Left ventricle myocardium inferior (tissue), 1 donor: ENCODE results near the gene SPIN1. TPM values are rescaled to one million over a fixed set of nuclear protein-coding genes. Genes with fewer than 3 reads are reported as not detected.

Experiments
- DNase-seq: peaks from one replicate; pipeline ENCODE4 v3.0.0-alpha.2; 2020
- H3K27ac ChIP-seq: fragments of 200-600 bp; replicated peaks from 2 replicates; pipeline ENCODE4 v1.8.0; 2021
- H3K27me3 ChIP-seq: fragments of 200-600 bp; 2 replicates; pipeline ENCODE4 v1.8.0; 2021; ENCODE audit warnings: low read depth
- H3K36me3 ChIP-seq: fragments of 200-600 bp; 2 replicates; pipeline ENCODE4 v1.8.0; 2021
- H3K4me1 ChIP-seq: fragments of 200-600 bp; 2 replicates; pipeline ENCODE4 v1.8.0; 2021
- H3K4me3 ChIP-seq: fragments of 200-600 bp; 2 replicates; pipeline ENCODE4 v1.8.0; 2021; ENCODE audit warnings: mild to moderate bottlenecking, moderate library complexity
- H3K9me3 ChIP-seq: fragments of 200-600 bp; replicated peaks from 2 replicates; pipeline ENCODE4 v1.8.0; 2021
- intact Hi-C: fragments of 100-400 bp; cut with micrococcal nuclease; formaldehyde crosslinking; loops from one replicate; pipeline ENCODE4 v1.11.0; 2022
- total RNA-seq: library from RNA; stranded (reverse); fragmentation: NEBNext Ultra II Directional; extraction: Animal tissue kit (Norgen Biotek cat#: 25700); gene quantifications from one replicate; pipeline ENCODE4 v1.2.1, GENCODE V29; 2021
- TF ChIP-seq, protein P1 (sequence below): fragments of 200-600 bp; IDR thresholded peaks from 2 replicates; pipeline ENCODE4 v1.8.0; 2021; ENCODE audit warnings: antibody characterized with exemption, mild to moderate bottlenecking, borderline replicate concordance
- donor health status: DM: no; HTN: yes; CAD: no; lungs with severe emphysema.

SPIN1 gene
- total RNA-seq, 1 donor from 2014 or later: 55.8 TPM

DNA sequence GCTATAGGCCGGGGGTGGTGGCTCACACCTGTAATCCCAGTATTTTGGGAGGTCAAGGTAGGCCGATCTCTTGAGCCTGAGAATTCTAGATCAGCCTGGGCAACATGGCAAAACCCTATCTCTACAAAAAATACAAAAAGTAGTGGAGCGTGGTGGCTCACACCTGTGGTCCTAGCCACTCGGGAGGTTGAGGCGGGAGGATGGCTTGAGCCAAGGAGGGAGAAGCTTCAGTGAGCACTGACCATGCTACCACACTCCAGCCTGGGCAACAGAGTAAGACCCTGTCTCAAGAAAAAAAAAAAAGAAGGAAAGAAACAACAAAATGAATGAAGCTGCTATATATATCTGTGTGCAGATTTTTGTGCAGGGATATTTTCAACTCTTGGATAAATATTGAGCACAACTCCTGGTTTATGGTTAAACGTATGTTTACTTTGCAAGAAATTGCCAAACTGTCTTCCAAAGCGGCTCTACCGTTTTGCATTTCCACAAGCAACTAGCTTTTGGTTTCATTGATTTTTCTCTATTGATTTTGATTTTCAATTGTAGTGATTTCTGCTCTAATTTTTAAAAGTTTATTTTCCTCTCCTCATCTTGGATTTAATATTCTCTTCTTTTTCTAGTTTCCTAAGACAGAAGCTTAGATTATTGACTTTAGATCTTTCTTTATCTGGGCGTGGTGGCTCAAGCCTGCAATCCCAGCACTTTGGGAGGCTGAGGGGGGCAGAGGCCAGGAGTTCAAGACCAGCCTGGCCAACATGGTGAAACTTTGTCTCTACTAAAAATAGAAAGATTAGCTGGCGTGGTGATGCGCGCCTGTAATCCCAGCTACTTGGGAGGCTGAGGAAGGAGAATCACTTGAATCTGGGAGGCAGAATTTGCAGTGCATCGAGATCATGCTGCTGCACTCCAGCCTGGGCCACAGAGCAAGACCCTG, 49.2 kb downstream of the SPIN1 start:
- TF ChIP-seq, protein P1, sequence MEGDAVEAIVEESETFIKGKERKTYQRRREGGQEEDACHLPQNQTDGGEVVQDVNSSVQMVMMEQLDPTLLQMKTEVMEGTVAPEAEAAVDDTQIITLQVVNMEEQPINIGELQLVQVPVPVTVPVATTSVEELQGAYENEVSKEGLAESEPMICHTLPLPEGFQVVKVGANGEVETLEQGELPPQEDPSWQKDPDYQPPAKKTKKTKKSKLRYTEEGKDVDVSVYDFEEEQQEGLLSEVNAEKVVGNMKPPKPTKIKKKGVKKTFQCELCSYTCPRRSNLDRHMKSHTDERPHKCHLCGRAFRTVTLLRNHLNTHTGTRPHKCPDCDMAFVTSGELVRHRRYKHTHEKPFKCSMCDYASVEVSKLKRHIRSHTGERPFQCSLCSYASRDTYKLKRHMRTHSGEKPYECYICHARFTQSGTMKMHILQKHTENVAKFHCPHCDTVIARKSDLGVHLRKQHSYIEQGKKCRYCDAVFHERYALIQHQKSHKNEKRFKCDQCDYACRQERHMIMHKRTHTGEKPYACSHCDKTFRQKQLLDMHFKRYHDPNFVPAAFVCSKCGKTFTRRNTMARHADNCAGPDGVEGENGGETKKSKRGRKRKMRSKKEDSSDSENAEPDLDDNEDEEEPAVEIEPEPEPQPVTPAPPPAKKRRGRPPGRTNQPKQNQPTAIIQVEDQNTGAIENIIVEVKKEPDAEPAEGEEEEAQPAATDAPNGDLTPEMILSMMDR: no peak
- no peak overlapping the region for H3K4me3 ChIP-seq
- no peaks in the 10 kb centered on the region for H3K27me3 ChIP-seq
- no peak overlapping the region for H3K27ac ChIP-seq
- no peak for DNase-seq
- H3K4me1 ChIP-seq: peaks cover 10% of the 10 kb centered on the region
- no peaks in the 10 kb centered on the region for H3K9me3 ChIP-seq
- H3K36me3 ChIP-seq: peaks cover 35% of the 10 kb centered on the region
- intact Hi-C loops: no loop called here

DNA sequence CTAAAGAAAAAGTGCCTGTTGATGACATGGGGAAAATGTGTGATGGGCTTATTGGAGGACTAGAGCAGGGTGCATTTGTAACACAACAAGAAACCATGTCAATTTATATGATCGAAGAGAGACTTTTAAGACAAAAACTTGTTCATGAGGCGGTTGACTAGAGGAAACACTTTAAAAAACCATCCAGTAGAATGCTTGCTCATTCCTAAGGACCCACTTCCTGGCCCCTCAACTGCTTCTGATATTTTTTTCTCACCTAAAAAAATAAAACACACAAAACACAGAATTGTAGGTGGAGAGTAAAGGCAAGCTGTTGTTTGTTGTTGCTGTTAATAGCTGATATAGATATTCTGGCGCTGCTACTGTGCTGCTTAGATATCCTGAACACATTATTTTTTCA, 50.6 kb downstream of the SPIN1 start:
- Histone ChIP-seq H3K4me1 (peaks cover 10% of the 10 kb centered on the region), H3K27ac (no peak overlapping the region), H3K4me3 (no peak overlapping the region), H3K9me3 (no peaks in the 10 kb centered on the region), H3K36me3 (peaks cover 22% of the 10 kb centered on the region), H3K27me3 (no peaks in the 10 kb centered on the region)
- TF ChIP-seq, protein P1: no peak
- intact Hi-C loops: no loop called here
- no peak for DNase-seq

DNA sequence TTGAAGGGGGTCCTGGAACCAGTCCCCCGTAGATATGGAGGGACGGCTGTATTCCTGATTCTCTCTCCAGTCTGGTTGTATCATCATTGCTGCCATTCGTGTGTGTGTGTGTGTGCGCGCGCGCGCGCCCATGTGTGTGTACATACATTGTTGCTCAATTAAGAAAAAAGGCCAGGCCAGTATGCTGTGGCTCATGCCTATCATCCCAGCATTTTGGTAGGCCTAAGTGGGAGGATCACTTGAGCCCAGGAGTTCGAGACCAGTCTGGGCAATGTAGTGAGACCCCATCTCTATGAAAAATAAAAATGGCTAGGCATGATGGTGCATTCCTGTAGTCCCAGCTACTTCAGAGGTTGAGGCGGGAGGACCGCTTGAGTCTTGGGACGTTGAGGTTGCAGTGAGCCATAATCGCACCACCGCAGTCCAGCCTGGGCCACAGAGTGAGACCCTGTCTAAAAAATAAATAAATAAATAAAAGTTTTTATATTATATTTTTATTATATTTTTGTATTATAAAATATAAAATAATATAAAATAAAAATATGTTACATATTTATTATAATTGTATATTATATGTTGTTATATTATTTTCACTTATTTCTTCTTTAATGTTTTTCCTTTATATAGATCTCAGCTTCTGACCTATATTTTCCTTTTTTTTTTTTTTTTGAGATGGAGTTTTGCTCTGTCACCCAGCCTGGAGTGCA, 53.2 kb downstream of the SPIN1 start:
- H3K27me3 ChIP-seq: no peaks in the 10 kb centered on the region
- no peak overlapping the region for H3K27ac ChIP-seq
- TF ChIP-seq, protein P1: no peak
- H3K36me3 ChIP-seq: peaks cover 13% of the 10 kb centered on the region
- intact Hi-C loops: no loop called here
- DNase-seq: no peak
- no peak overlapping the region for H3K4me3 ChIP-seq
- H3K4me1 ChIP-seq: peaks cover 15% of the 10 kb centered on the region
- peaks cover 5% of the 10 kb centered on the region for H3K9me3 ChIP-seq

DNA sequence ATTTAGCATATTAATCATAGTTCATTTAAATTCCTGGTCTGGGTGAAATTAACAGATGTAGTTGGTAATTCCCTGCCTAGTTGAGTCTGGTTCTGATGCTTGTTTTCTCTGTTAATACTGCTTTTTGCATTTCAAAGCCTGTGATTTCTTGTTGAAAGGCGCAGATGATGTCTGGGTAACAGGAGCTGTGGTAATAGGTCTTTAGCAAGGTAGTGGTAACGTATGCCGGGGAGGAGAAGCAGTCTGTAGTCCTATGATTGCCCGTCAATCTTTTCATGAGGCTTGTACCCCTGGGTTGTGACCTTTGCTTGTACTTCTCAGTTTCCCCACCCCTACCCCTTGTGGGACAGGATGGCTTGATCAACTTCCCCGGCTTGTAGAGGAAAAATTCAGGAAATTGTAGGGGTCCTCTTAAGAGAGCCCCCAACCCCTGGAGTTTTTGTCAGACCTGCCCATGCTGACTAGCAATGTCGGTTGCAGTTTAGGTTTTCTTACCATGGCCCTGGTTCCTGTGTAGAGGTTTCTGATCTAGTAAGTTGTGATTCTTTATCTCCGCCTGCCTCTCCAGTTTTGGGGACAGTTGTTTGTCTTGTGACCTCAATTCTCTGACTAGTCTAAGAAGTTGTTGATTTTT, 55.4 kb downstream of the SPIN1 start:
- Histone ChIP-seq H3K4me1 (peaks cover 25% of the 10 kb centered on the region), H3K9me3 (peaks cover 5% of the 10 kb centered on the region), H3K27me3 (no peaks in the 10 kb centered on the region), H3K36me3 (no peaks in the 10 kb centered on the region), H3K4me3 (no peak overlapping the region), H3K27ac (no peak overlapping the region)
- TF ChIP-seq, protein P1: no peak
- intact Hi-C loops: no loop called here
- DNase-seq: no peak

DNA sequence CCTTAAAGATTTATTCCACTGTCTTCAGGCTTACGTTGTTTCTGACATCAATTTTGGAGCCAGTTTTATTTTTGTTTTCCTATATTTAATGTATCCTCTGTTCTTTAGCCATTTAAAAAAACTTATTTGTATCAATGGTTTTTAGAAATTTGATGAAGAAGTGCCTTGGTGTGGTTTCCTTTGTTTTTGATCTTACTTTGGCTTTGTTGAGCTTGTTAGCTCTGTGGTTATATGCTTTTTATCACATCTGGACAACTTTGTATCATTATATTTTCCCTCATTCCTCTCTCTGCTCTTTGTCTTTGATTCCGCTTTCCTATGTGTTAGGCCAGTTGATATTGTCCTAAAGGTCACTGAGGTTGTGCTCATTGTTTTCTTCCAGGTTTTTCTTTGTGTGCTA, 58.5 kb downstream of the SPIN1 start:
- Histone ChIP-seq H3K4me1 (peaks cover 22% of the 10 kb centered on the region), H3K4me3 (no peak overlapping the region), H3K27me3 (no peaks in the 10 kb centered on the region), H3K36me3 (peaks cover 18% of the 10 kb centered on the region), H3K27ac (no peak overlapping the region), H3K9me3 (peaks cover 5% of the 10 kb centered on the region)
- DNase-seq: no peak
- TF ChIP-seq, protein P1: no peak
- intact Hi-C loops: no loop called here
